Right lobe of liver (tissue), 6 donors: ENCODE results near the gene ZNF773. TPM values are rescaled to one million over a fixed set of nuclear protein-coding genes. Genes with fewer than 3 reads are reported as not detected.

ENCODE experiments used
- ATAC-seq, 4 donors: fragments of 200-7000 bp; cut with Tn5 transposase; one replicate each; pipeline ENCODE4 v1.9.1; 2020; ENCODE audit warnings: mild to moderate bottlenecking in 4 of 4, moderate library complexity in 4 of 4
- DNase-seq, 3 donors: peaks; one replicate each; pipeline ENCODE4 v3.0.0-alpha.2; 2020
- H3K27ac ChIP-seq, 3 donors: fragments of 200-600 bp; one replicate each; pipeline ENCODE4 v1.8.0; 2022
- H3K27me3 ChIP-seq, 2 donors: fragments of 200-600 bp; one replicate each; pipeline ENCODE4 v1.8.0; 2022
- H3K36me3 ChIP-seq, 4 donors: fragments of 200-600 bp; sonication (generic) in 1 of 4; one replicate each; pipeline versions ENCODE4 v1.5.1 to v1.8.0; 2017 to 2022; ENCODE audit warnings: control low read depth in 1 of 4
- H3K4me1 ChIP-seq, 4 donors: fragments of 200-600 bp; sonication (generic) in 1 of 4; one replicate each; pipeline versions ENCODE4 v1.5.1 to v1.8.0; 2017 to 2022; ENCODE audit warnings: control low read depth in 1 of 4
- H3K4me3 ChIP-seq, 3 donors: fragments of 200-600 bp; one replicate each; pipeline ENCODE4 v1.8.0; 2022
- H3K9me3 ChIP-seq, 4 donors: fragments of 200-600 bp; sonication (generic) in 1 of 4; one replicate each; pipeline versions ENCODE4 v1.5.1 to v1.8.0; 2017 to 2022; ENCODE audit warnings: control low read depth in 1 of 4
- CTCF ChIP-seq, 4 donors: fragments of 200-600 bp in 3 of 4; fragments of 450-650 bp in 1 of 4; IDR thresholded peaks; one replicate each; pipeline versions ENCODE4 v1.5.1 to v1.8.0; 2016 to 2022; ENCODE audit warnings: antibody characterized with exemption in 4 of 4, mild to moderate bottlenecking in 2 of 4
- POLR2A ChIP-seq: fragments of 450-650 bp; IDR thresholded peaks from one replicate; pipeline ENCODE4 v1.6.1; 2017; ENCODE audit warnings: antibody characterized with exemption, mild to moderate bottlenecking
- WGBS: methylation state at CpG from one replicate; pipeline ENCODE4 v1.1.6; 2018; ENCODE audit warnings: low coverage, low lambda C conversion rate; ENCODE audit not compliant: insufficient coverage; ENCODE audit errors: missing lambda C conversion rate; 5-methylcytosine and 5-hydroxymethylcytosine counted together
- intact Hi-C, 2 donors: fragments of 100-400 bp; cut with DNase I; formaldehyde crosslinking; loops; one replicate each; pipeline versions ENCODE4 v1.11.2 to v1.14.1; 2022
- small RNA-seq, 2 experiments: library from RNA; depleted of rRNA; stranded (forward); fragments of <200 nt; gene quantifications; one replicate each; pipeline ENCODE3, GENCODE V24; 2016
- total RNA-seq, 6 experiments: library from RNA; depleted of rRNA in 2 of 6; stranded (reverse); fragments of >200 nt in 2 of 6; fragmentation: NEBNext Ultra II Directional in 3 of 6; extraction: Animal tissue kit (Norgen Biotek cat#: 25700) in 3 of 6; gene quantifications; one replicate each; pipeline versions ENCODE4 v1.1.0 to v1.2.4, GENCODE V29; 2016 to 2023
- donor health status: DM: no; HTN: yes; CAD: no.
- donor health status: DM: no; HTN: no; CAD: no.
- donor health status: DM: no; HTN: no; CAD: no.
- donor health status: DM: no; HTN: yes; CAD: no.
- donor health status: DM: no; HTN: yes; CAD: no.

Gene ZNF773
- total RNA-seq, 6 experiments from 2014 or later, result 1.3 to 4.1 (median 2.2) TPM

- intact Hi-C loops, result no loop called here
- TF ChIP-seq CTCF (IDR thresholded peaks at IDR 0.05) (no peak), POLR2A (no peak)
- no peaks in the 10 kb centered on the region for H3K27me3 ChIP-seq
- no peak overlapping the region for H3K27ac ChIP-seq
- WGBS, result 88% methylated on average over 5 of the region's 5 CpGs
- H3K9me3 ChIP-seq, result peaks cover 0 to 5% (median 1%) of the 10 kb centered on the region in 4 donors
- H3K36me3 ChIP-seq, result peaks cover 0 to 22% (median 13%) of the 10 kb centered on the region in 4 donors
- DNase-seq (no peak), ATAC-seq (no peak)
- peaks cover 0 to 5% (median 0%) of the 10 kb centered on the region in 4 donors for H3K4me1 ChIP-seq
- no peak overlapping the region for H3K4me3 ChIP-seq
Measured at GRCh38 chr19:57557659-57558058, 57.9 kb downstream of the ZNF773 start.

Small RNA genes lying within 50 kb of the gene (small RNA-seq; reads per million reads assigned to genes)
- 0 reads per million in 2 experiments for gene VN1R107P

Other genes starting within 250 kb of the ZNF773 start
- gene ZNF460, start 219.5 kb upstream of the ZNF773 start, total RNA-seq, result 10 to 100 TPM; 15.7 to 24.2 (median 21.8) TPM
- 1 to 10 TPM; 1.9 to 2.7 (median 2.4) TPM for gene ZNF543, start 179.5 kb upstream of the ZNF773 start, total RNA-seq
- gene ZNF304, start 148.7 kb upstream of the ZNF773 start, total RNA-seq, result 1 to 10 TPM; 1.5 to 2.8 (median 2.1) TPM
- 10 to 100 TPM in 1 of 6 experiments, 1 to 10 TPM in 5; 1.1 to 10.8 (median 3.1) TPM for gene TRAPPC2B, start 136.4 kb upstream of the ZNF773 start, total RNA-seq
- gene ZNF547, start 136.4 kb upstream of the ZNF773 start, total RNA-seq, result 1 to 10 TPM in 2 of 6 experiments, under 1 TPM in 4; 0.31 to 1.6 (median 0.93) TPM
- 1 to 10 TPM; 2.3 to 7.0 (median 4.8) TPM for gene ZNF548, start 110.1 kb upstream of the ZNF773 start, total RNA-seq
- gene ZNF17, start 88.8 kb upstream of the ZNF773 start, total RNA-seq, result 1 to 10 TPM; 1.8 to 4.6 (median 3.4) TPM
- gene ZNF749, start 64.6 kb upstream of the ZNF773 start, total RNA-seq, result 1 to 10 TPM; 2.2 to 6.0 (median 3.8) TPM
- under 1 TPM; 0.11 to 0.48 (median 0.19) TPM for gene VN1R1, start 42.8 kb upstream of the ZNF773 start, total RNA-seq
- gene ZNF772, start 22.4 kb upstream of the ZNF773 start, total RNA-seq, result 1 to 10 TPM; 1.7 to 4.8 (median 2.6) TPM
- 1 to 10 TPM; 2.4 to 4.7 (median 3.4) TPM for gene ZNF419, start 12.2 kb upstream of the ZNF773 start, total RNA-seq
- 1 to 10 TPM in 2 of 6 experiments, under 1 TPM in 4; 0.61 to 1.8 (median 0.90) TPM for gene ZNF549, start 27.4 kb downstream of the ZNF773 start, total RNA-seq
- 1 to 10 TPM in 5 of 6 experiments, under 1 TPM in 1; 0.92 to 6.9 (median 2.5) TPM for gene ZNF550, start 59.9 kb downstream of the ZNF773 start, total RNA-seq
- gene ZNF416, start 79.0 kb downstream of the ZNF773 start, total RNA-seq, result 1 to 10 TPM in 4 of 6 experiments, under 1 TPM in 2; 0.43 to 1.8 (median 1.2) TPM
- 1 to 10 TPM in 1 of 6 experiments, under 1 TPM in 5; 0.31 to 4.2 (median 0.39) TPM for gene ZIK1, start 84.2 kb downstream of the ZNF773 start, total RNA-seq
- 1 to 10 TPM in 1 of 6 experiments, under 1 TPM in 5; 0.25 to 1.2 (median 0.49) TPM for gene ZNF530, start 99.9 kb downstream of the ZNF773 start, total RNA-seq
- gene ZNF134, start 114.3 kb downstream of the ZNF773 start, total RNA-seq, result 1 to 10 TPM; 3.6 to 8.9 (median 5.0) TPM
- gene ZNF211, start 133.2 kb downstream of the ZNF773 start, total RNA-seq, result 1 to 10 TPM; 1.7 to 5.4 (median 3.9) TPM
- not detected for gene ZSCAN4, start 169.0 kb downstream of the ZNF773 start, total RNA-seq
- gene ZNF551, start 182.0 kb downstream of the ZNF773 start, total RNA-seq, result 1 to 10 TPM in 4 of 6 experiments, under 1 TPM in 2; 0.77 to 2.2 (median 1.4) TPM
- gene ZNF154, start 209.3 kb downstream of the ZNF773 start, total RNA-seq, result 1 to 10 TPM in 1 of 6 experiments, under 1 TPM in 5; 0.31 to 1.2 (median 0.60) TPM
- gene ZNF671, start 227.7 kb downstream of the ZNF773 start, total RNA-seq, result 1 to 10 TPM; 1.1 to 2.5 (median 1.9) TPM
- gene ZNF776, start 246.9 kb downstream of the ZNF773 start, total RNA-seq, result 10 to 100 TPM in 1 of 6 experiments, 1 to 10 TPM in 5; 3.7 to 11.6 (median 5.7) TPM